Keratinocyte (primary cell): ENCODE data around the gene OLFML2A.

Source experiments
- CTCF ChIP-seq, 3 experiments: IDR thresholded peaks in 1 of 3; conservative IDR thresholded peaks in 1 of 3; optimal IDR thresholded peaks in 1 of 3; 2 replicates in 2 of 3; 3 replicates in 1 of 3; pipeline versions ENCODE3 to v1.5.1; 2011; ENCODE audit warnings: low read length in 3 of 3, mild to moderate bottlenecking in 3 of 3, moderate library complexity in 2 of 3, control low read depth in 1 of 3, inconsistent platforms in 1 of 3; ENCODE audit not compliant: insufficient read depth in 2 of 3; ENCODE audit errors: extremely low read depth in 1 of 3
- EZH2 ChIP-seq: IDR thresholded peaks from one replicate; pipeline ENCODE4 v1.6.1; 2012; ENCODE audit warnings: inconsistent platforms, mild to moderate bottlenecking, low read length, moderate library complexity

GRCh38 chr9:124769549-124770358 is 7.2 kb upstream of the OLFML2A start:
- TF ChIP-seq CTCF (optimal IDR thresholded peaks at IDR 0.05 in 1 of 3, IDR thresholded peaks at IDR 0.05 in 1 of 3, conservative IDR thresholded peaks at IDR 0.05 in 1 of 3; ENCODE audit: extremely low read depth in 1 of 3, insufficient read depth in 2 of 3, low read length in 3 of 3), result no peak
- no peak for TF ChIP-seq EZH2
